Right lobe of liver (tissue), 4 donors: ENCODE measurements around the gene PTP4A2.

Experiments
- POLR2A ChIP-seq: fragments of 450-650 bp; IDR thresholded peaks from one replicate; pipeline ENCODE4 v1.6.1; 2017; ENCODE audit warnings: antibody characterized with exemption, mild to moderate bottlenecking
- TF ChIP-seq, protein P1 (sequence below), 4 donors: fragments of 200-600 bp in 3 of 4; fragments of 450-650 bp in 1 of 4; IDR thresholded peaks; one replicate each; pipeline versions ENCODE4 v1.5.1 to v1.8.0; 2016 to 2022; ENCODE audit warnings: antibody characterized with exemption in 4 of 4, mild to moderate bottlenecking in 2 of 4
- donor health status: DM: no; HTN: no; CAD: no.
- donor health status: DM: no; HTN: no; CAD: no.
- donor health status: DM: no; HTN: yes; CAD: no.

DNA sequence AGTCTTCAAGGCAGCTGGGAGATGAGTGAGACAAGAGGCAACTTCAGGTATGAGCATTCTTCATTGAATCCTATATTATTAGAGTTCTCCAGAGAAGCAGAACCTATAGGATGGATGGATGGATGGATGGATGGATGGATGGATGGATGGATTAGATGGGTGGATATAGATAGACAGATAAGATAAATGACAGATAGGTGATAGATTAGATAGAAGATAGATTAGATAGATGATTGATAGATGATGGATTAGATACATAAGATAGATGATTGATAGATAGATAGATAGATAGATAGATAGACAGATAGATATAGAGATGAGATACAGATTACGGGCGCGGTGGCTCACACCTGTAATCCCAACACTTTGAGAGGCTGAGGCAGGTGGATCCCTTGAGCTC lies 79.1 kb downstream of the PTP4A2 start:
- TF ChIP-seq POLR2A, result no peak
- TF ChIP-seq, protein P1, sequence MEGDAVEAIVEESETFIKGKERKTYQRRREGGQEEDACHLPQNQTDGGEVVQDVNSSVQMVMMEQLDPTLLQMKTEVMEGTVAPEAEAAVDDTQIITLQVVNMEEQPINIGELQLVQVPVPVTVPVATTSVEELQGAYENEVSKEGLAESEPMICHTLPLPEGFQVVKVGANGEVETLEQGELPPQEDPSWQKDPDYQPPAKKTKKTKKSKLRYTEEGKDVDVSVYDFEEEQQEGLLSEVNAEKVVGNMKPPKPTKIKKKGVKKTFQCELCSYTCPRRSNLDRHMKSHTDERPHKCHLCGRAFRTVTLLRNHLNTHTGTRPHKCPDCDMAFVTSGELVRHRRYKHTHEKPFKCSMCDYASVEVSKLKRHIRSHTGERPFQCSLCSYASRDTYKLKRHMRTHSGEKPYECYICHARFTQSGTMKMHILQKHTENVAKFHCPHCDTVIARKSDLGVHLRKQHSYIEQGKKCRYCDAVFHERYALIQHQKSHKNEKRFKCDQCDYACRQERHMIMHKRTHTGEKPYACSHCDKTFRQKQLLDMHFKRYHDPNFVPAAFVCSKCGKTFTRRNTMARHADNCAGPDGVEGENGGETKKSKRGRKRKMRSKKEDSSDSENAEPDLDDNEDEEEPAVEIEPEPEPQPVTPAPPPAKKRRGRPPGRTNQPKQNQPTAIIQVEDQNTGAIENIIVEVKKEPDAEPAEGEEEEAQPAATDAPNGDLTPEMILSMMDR (IDR thresholded peaks at IDR 0.05), result no peak
